GM10266 (cell line): ENCODE results near the gene DNAH5.

Experiments used
- DNase-seq: peaks from one replicate; pipeline ENCODE4 v3.0.0; 2012; ENCODE audit errors: extremely low spot score
- TF ChIP-seq, protein P1 (sequence below): IDR thresholded peaks from 2 replicates; pipeline ENCODE4 v1.5.1; 2012; ENCODE audit warnings: mild to moderate bottlenecking, low read depth; ENCODE audit not compliant: control insufficient read depth, insufficient read depth; ENCODE audit errors: missing control alignments

The DNAH5 gene

DNA sequence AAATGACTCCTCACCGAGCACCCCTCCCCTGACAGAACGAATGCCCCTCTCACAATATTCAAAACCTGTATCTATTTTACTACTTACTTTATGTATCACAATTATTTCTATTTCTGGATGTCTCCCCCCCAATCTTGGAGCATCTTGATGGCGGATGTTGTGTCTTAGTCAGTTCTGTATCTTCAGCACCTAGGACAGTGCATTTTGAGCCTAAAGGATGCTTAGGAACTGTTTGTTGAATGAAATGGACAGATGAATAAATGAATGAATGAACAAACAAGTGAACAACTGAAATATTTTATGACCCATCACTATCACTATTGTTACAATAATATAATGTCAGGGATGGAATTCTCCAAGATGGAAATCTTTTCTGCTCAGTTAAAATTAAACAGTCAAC lies 295.7 kb downstream of the DNAH5 start:
- TF ChIP-seq, protein P1, sequence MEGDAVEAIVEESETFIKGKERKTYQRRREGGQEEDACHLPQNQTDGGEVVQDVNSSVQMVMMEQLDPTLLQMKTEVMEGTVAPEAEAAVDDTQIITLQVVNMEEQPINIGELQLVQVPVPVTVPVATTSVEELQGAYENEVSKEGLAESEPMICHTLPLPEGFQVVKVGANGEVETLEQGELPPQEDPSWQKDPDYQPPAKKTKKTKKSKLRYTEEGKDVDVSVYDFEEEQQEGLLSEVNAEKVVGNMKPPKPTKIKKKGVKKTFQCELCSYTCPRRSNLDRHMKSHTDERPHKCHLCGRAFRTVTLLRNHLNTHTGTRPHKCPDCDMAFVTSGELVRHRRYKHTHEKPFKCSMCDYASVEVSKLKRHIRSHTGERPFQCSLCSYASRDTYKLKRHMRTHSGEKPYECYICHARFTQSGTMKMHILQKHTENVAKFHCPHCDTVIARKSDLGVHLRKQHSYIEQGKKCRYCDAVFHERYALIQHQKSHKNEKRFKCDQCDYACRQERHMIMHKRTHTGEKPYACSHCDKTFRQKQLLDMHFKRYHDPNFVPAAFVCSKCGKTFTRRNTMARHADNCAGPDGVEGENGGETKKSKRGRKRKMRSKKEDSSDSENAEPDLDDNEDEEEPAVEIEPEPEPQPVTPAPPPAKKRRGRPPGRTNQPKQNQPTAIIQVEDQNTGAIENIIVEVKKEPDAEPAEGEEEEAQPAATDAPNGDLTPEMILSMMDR: no peak
- no peak for DNase-seq

DNA sequence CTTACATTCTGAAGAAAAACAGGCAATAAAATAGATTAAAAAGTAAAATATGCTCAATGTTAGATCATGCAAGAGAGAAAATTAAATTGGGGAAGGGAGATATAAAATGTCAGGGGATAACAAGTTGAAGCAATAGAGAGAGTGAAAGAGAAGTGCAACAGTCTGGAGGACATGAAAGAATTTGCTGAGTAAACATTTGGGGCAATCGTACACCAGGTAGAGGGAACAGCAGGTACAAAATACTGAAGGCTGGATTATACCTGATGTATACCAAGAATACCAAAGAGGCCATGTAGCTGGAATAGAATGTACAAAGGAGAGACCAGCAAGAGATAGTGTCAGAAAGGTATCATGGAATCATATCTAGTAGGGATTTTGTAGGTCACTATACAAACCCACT lies 300.8 kb downstream of the DNAH5 start:
- DNase-seq: no peak
- TF ChIP-seq, protein P1: no peak

DNA sequence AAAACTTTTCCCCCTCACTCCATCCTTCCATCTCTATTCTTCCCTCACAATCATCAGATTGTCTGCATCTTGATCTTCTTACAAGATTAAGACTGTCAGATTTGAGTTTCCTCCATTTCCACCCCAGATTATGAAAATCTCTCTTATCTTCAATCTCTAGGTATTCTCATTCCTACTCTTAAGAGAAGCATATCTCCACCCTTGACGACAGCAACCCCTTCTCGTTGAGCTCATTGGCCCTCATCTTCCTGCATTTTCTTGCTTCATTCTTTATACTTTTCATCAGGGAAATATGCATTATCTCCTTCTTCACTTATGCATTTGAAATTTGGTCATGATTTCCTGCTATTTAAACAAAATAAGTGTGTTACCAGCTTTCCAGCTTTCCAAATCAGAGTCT lies 301.3 kb downstream of the DNAH5 start:
- TF ChIP-seq, protein P1: no peak
- no peak for DNase-seq
